ENCODE measurements around the gene CDYL.
A peak's percentile ranks its signal among the peaks of the same experiment; 100 is the strongest.

Gene CDYL

GRCh38 chr6:4892785-4893485 is 116.7 kb downstream of the CDYL start:
- H3K18ac ChIP-seq (ENCODE audit: low read length) = no peak overlapping the region
- peaks cover 0 to 4% of the 10 kb centered on the region in 2 donors for H3K4me1 ChIP-seq (ENCODE audit: control insufficient read depth in 2 of 2, insufficient read depth in 1 of 2, low read depth in 1 of 2, low read length in 2 of 2)
- no peak overlapping the region for H2AFZ ChIP-seq (ENCODE audit: low read length)
- no peak overlapping the region for H3K9ac ChIP-seq (ENCODE audit: low read depth, low read length, poor library complexity)
- H2BK15ac ChIP-seq (ENCODE audit: low read length) = no peak overlapping the region
- H3K4me2 ChIP-seq (ENCODE audit: insufficient read depth, low read length, poor library complexity, severe bottlenecking) = no peak overlapping the region
- no peak overlapping the region for H3K4ac ChIP-seq (ENCODE audit: low read length)
- no peak overlapping the region for H4K8ac ChIP-seq (ENCODE audit: low read depth, low read length)
- peaks cover 13 to 49% of the 10 kb centered on the region in 2 donors for H3K36me3 ChIP-seq (replicated peaks in 1 of 2; ENCODE audit: control insufficient read depth in 2 of 2, insufficient read depth in 2 of 2, low read length in 2 of 2)
- H3K23ac ChIP-seq (ENCODE audit: low read depth, low read length, poor library complexity) = no peak overlapping the region
- no peak overlapping the region for H2AK5ac ChIP-seq (ENCODE audit: low read depth, low read length)
- DNase-seq (ENCODE audit: low spot score) = no peak
- no peaks in the 10 kb centered on the region for H3K79me1 ChIP-seq (ENCODE audit: low read depth, low read length)
- no peak overlapping the region for H2BK12ac ChIP-seq (ENCODE audit: low read length)
- H3K4me3 ChIP-seq (ENCODE audit: low read length in 2 of 2) = no peak overlapping the region
- H2BK120ac ChIP-seq (ENCODE audit: low read depth, low read length) = no peak overlapping the region
- H4K91ac ChIP-seq (ENCODE audit: low read depth, low read length, poor library complexity) = no peak overlapping the region
- no peaks in the 10 kb centered on the region for H3K27me3 ChIP-seq (ENCODE audit: control insufficient read depth in 3 of 3, insufficient read depth in 3 of 3, low read depth in 1 of 3, low read length in 3 of 3)
- H2BK5ac ChIP-seq (ENCODE audit: low read length) = no peak overlapping the region
- WGBS, 2 donors (ENCODE audit: extremely low coverage in 2 of 2, insufficient read length in 2 of 2, insufficient replicate concordance in 1 of 2) = no CpG with 5 or more reads among the region's 20 CpGs
- H3K27ac ChIP-seq (replicated peaks; ENCODE audit: low read length) = no peak overlapping the region
- peaks cover under 1 to 3% of the 10 kb centered on the region in 2 donors for H3K9me3 ChIP-seq (replicated peaks in 1 of 2; ENCODE audit: control insufficient read depth in 2 of 2, insufficient read depth in 1 of 2, low read depth in 1 of 2, low read length in 2 of 2)
- no peak overlapping the region for H3K14ac ChIP-seq (ENCODE audit: low read length)

GRCh38 chr6:4894049-4894448 is 117.8 kb downstream of the CDYL start:
- Histone ChIP-seq H3K79me1 (ENCODE audit: low read depth, low read length) (no peaks in the 10 kb centered on the region), H3K27ac (replicated peaks; ENCODE audit: low read length) (no peak overlapping the region), H2AFZ (ENCODE audit: low read length) (no peak overlapping the region), H3K36me3 (replicated peaks in 1 of 2; ENCODE audit: control insufficient read depth in 2 of 2, insufficient read depth in 2 of 2, low read length in 2 of 2) (peaks cover 18 to 58% of the 10 kb centered on the region in 2 donors), H3K4me2 (ENCODE audit: insufficient read depth, low read length, poor library complexity, severe bottlenecking) (no peak overlapping the region), H3K23ac (ENCODE audit: low read depth, low read length, poor library complexity) (no peak overlapping the region), H3K4me1 (ENCODE audit: control insufficient read depth in 2 of 2, insufficient read depth in 1 of 2, low read depth in 1 of 2, low read length in 2 of 2) (peaks cover 0 to 4% of the 10 kb centered on the region in 2 donors), H3K4me3 (ENCODE audit: low read length in 2 of 2) (no peak overlapping the region), H2BK12ac (ENCODE audit: low read length) (no peak overlapping the region), H4K91ac (ENCODE audit: low read depth, low read length, poor library complexity) (no peak overlapping the region), H2BK5ac (ENCODE audit: low read length) (no peak overlapping the region), H3K14ac (ENCODE audit: low read length) (no peak overlapping the region), H3K9me3 (replicated peaks in 1 of 2; ENCODE audit: control insufficient read depth in 2 of 2, insufficient read depth in 1 of 2, low read depth in 1 of 2, low read length in 2 of 2) (peaks cover 3 to 10% of the 10 kb centered on the region in 2 donors), H3K4ac (ENCODE audit: low read length) (no peak overlapping the region), H2AK5ac (ENCODE audit: low read depth, low read length) (no peak overlapping the region), H2BK15ac (ENCODE audit: low read length) (no peak overlapping the region), H2BK120ac (ENCODE audit: low read depth, low read length) (no peak overlapping the region), H3K27me3 (ENCODE audit: control insufficient read depth in 3 of 3, insufficient read depth in 3 of 3, low read depth in 1 of 3, low read length in 3 of 3) (no peaks in the 10 kb centered on the region), H4K8ac (ENCODE audit: low read depth, low read length) (no peak overlapping the region), H3K9ac (ENCODE audit: low read depth, low read length, poor library complexity) (no peak overlapping the region), H3K18ac (ENCODE audit: low read length) (no peak overlapping the region)
- no CpG with 5 or more reads among the region's 9 CpGs for WGBS, 2 donors (ENCODE audit: extremely low coverage in 2 of 2, insufficient read length in 2 of 2, insufficient replicate concordance in 1 of 2)
- no peak for DNase-seq (ENCODE audit: low spot score)

GRCh38 chr6:4895971-4896370 is 119.8 kb downstream of the CDYL start:
- Histone ChIP-seq H3K18ac (ENCODE audit: low read length) (no peak overlapping the region), H3K4ac (ENCODE audit: low read length) (no peak overlapping the region), H2AFZ (ENCODE audit: low read length) (no peak overlapping the region), H3K9me3 (replicated peaks in 1 of 2; ENCODE audit: control insufficient read depth in 2 of 2, insufficient read depth in 1 of 2, low read depth in 1 of 2, low read length in 2 of 2) (peaks cover 5 to 19% of the 10 kb centered on the region in 2 donors), H3K36me3 (replicated peaks in 1 of 2; ENCODE audit: control insufficient read depth in 2 of 2, insufficient read depth in 2 of 2, low read length in 2 of 2) (peaks cover 20 to 63% of the 10 kb centered on the region in 2 donors), H3K27me3 (ENCODE audit: control insufficient read depth in 3 of 3, insufficient read depth in 3 of 3, low read depth in 1 of 3, low read length in 3 of 3) (no peaks in the 10 kb centered on the region), H3K14ac (ENCODE audit: low read length) (no peak overlapping the region), H2BK12ac (ENCODE audit: low read length) (no peak overlapping the region), H3K4me1 (ENCODE audit: control insufficient read depth in 2 of 2, insufficient read depth in 1 of 2, low read depth in 1 of 2, low read length in 2 of 2) (peaks cover 0 to 4% of the 10 kb centered on the region in 2 donors), H4K8ac (ENCODE audit: low read depth, low read length) (no peak overlapping the region), H3K23ac (ENCODE audit: low read depth, low read length, poor library complexity) (no peak overlapping the region), H3K79me1 (ENCODE audit: low read depth, low read length) (no peaks in the 10 kb centered on the region), H3K27ac (replicated peaks; ENCODE audit: low read length) (peak overlapping the region; percentile 39), H3K4me2 (ENCODE audit: insufficient read depth, low read length, poor library complexity, severe bottlenecking) (no peak overlapping the region), H3K9ac (ENCODE audit: low read depth, low read length, poor library complexity) (no peak overlapping the region), H2BK5ac (ENCODE audit: low read length) (no peak overlapping the region), H2BK15ac (ENCODE audit: low read length) (no peak overlapping the region), H4K91ac (ENCODE audit: low read depth, low read length, poor library complexity) (no peak overlapping the region), H2BK120ac (ENCODE audit: low read depth, low read length) (no peak overlapping the region), H3K4me3 (ENCODE audit: low read length in 2 of 2) (peak overlapping the region in 1 of 2 donors; percentile 60), H2AK5ac (ENCODE audit: low read depth, low read length) (no peak overlapping the region)
- no CpG with 5 or more reads among the region's 5 CpGs for WGBS, 2 donors (ENCODE audit: extremely low coverage in 2 of 2, insufficient read length in 2 of 2, insufficient replicate concordance in 1 of 2)
- DNase-seq (ENCODE audit: low spot score) = no peak

- no peaks in the 10 kb centered on the region for H3K27me3 ChIP-seq (ENCODE audit: control insufficient read depth in 3 of 3, insufficient read depth in 3 of 3, low read depth in 1 of 3, low read length in 3 of 3)
- no peak overlapping the region for H3K4ac ChIP-seq (ENCODE audit: low read length)
- no peak overlapping the region for H3K14ac ChIP-seq (ENCODE audit: low read length)
- H3K18ac ChIP-seq (ENCODE audit: low read length) = no peak overlapping the region
- H3K79me1 ChIP-seq (ENCODE audit: low read depth, low read length) = no peaks in the 10 kb centered on the region
- peaks cover 20 to 63% of the 10 kb centered on the region in 2 donors for H3K36me3 ChIP-seq (replicated peaks in 1 of 2; ENCODE audit: control insufficient read depth in 2 of 2, insufficient read depth in 2 of 2, low read length in 2 of 2)
- no peak overlapping the region for H4K91ac ChIP-seq (ENCODE audit: low read depth, low read length, poor library complexity)
- H2BK15ac ChIP-seq (ENCODE audit: low read length) = no peak overlapping the region
- H2AFZ ChIP-seq (ENCODE audit: low read length) = no peak overlapping the region
- no peak for DNase-seq (ENCODE audit: low spot score)
- no peak overlapping the region for H3K23ac ChIP-seq (ENCODE audit: low read depth, low read length, poor library complexity)
- no peak overlapping the region for H4K8ac ChIP-seq (ENCODE audit: low read depth, low read length)
- no CpG with 5 or more reads among the region's 8 CpGs for WGBS, 2 donors (ENCODE audit: extremely low coverage in 2 of 2, insufficient read length in 2 of 2, insufficient replicate concordance in 1 of 2)
- H2AK5ac ChIP-seq (ENCODE audit: low read depth, low read length) = no peak overlapping the region
- no peak overlapping the region for H3K4me2 ChIP-seq (ENCODE audit: insufficient read depth, low read length, poor library complexity, severe bottlenecking)
- peaks cover 0 to 4% of the 10 kb centered on the region in 2 donors for H3K4me1 ChIP-seq (ENCODE audit: control insufficient read depth in 2 of 2, insufficient read depth in 1 of 2, low read depth in 1 of 2, low read length in 2 of 2)
- H3K4me3 ChIP-seq (ENCODE audit: low read length in 2 of 2) = peak overlapping the region in 1 of 2 donors; percentile 60
- H2BK12ac ChIP-seq (ENCODE audit: low read length) = no peak overlapping the region
- no peak overlapping the region for H3K9ac ChIP-seq (ENCODE audit: low read depth, low read length, poor library complexity)
- H2BK5ac ChIP-seq (ENCODE audit: low read length) = no peak overlapping the region
- H2BK120ac ChIP-seq (ENCODE audit: low read depth, low read length) = no peak overlapping the region
- H3K27ac ChIP-seq (replicated peaks; ENCODE audit: low read length) = peak overlapping the region; percentile 39
- H3K9me3 ChIP-seq (replicated peaks in 1 of 2; ENCODE audit: control insufficient read depth in 2 of 2, insufficient read depth in 1 of 2, low read depth in 1 of 2, low read length in 2 of 2) = peaks cover 5 to 19% of the 10 kb centered on the region in 2 donors
These were observed 120.2 kb downstream of the CDYL start for GRCh38 chr6:4896401-4896800.

Data from neuronal stem cell (in vitro differentiated cells).